Subcutaneous adipose tissue (tissue), 4 donors: ENCODE results near the gene ENPP3. TPM values are rescaled to one million over a fixed set of nuclear protein-coding genes. Genes with fewer than 3 reads are reported as not detected.

Source experiments
- small RNA-seq: library from RNA; depleted of rRNA; stranded (forward); fragments of <200 nt; gene quantifications from one replicate; pipeline ENCODE3, GENCODE V24; 2016
- total RNA-seq, 4 donors: library from RNA; depleted of rRNA; stranded (reverse); fragments of >200 nt; gene quantifications; one replicate each; pipeline ENCODE4 v1.1.0, GENCODE V29; 2016
- TF ChIP-seq, protein P1 (sequence below): fragments of 450-650 bp; IDR thresholded peaks from one replicate; pipeline ENCODE4 v1.5.1; 2016; ENCODE audit warnings: low read depth, mild to moderate bottlenecking, control low read depth, antibody characterized with exemption, moderate library complexity

The ENPP3 gene
- total RNA-seq, 4 donors from 2014 or later = 0.33 to 1.3 (median 0.80) TPM

DNA sequence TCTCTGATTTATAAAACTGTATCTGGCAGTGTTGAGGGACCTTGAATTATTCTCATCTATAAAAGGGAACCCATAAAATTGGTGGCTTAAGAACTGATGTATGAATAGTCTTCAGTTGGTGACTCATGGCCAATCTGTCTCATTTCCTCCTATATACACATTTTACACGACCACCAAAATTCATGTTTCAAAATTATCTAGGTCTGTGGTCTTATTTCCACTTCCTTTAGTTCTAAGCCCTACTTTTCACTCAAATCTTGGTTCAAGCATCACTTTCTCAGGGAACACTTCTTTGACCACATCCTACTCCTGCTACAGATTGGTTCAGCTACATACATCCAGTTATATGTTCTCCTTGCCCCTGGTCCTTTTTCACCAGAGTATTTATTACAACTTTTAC lies 152.1 kb downstream of the ENPP3 start:
- TF ChIP-seq, protein P1, sequence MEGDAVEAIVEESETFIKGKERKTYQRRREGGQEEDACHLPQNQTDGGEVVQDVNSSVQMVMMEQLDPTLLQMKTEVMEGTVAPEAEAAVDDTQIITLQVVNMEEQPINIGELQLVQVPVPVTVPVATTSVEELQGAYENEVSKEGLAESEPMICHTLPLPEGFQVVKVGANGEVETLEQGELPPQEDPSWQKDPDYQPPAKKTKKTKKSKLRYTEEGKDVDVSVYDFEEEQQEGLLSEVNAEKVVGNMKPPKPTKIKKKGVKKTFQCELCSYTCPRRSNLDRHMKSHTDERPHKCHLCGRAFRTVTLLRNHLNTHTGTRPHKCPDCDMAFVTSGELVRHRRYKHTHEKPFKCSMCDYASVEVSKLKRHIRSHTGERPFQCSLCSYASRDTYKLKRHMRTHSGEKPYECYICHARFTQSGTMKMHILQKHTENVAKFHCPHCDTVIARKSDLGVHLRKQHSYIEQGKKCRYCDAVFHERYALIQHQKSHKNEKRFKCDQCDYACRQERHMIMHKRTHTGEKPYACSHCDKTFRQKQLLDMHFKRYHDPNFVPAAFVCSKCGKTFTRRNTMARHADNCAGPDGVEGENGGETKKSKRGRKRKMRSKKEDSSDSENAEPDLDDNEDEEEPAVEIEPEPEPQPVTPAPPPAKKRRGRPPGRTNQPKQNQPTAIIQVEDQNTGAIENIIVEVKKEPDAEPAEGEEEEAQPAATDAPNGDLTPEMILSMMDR = no peak

GRCh38 chr6:131791476-131791875 lies 154.4 kb downstream of the ENPP3 start:
- TF ChIP-seq, protein P1 = no peak

DNA sequence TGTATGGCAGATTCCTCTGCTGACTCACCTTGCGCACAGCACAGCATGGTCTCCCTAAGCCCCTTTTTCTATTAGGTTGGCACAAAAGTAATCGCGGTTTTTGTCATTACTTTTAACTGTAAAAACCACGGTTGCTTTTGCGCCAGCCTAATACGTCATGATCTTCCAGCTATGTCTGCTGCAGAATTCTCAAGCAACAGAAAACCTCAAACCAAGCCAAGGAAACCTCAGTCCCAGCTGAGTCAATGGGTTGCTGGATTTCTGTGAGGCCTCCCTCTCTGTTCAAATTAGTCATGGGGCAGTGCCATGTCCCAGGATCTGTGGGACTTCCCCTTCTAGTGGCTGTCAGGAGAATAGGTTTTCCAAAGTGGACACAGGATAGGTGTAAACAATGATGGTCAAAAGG lies 155.0 kb downstream of the ENPP3 start:
- TF ChIP-seq, protein P1 = no peak

DNA sequence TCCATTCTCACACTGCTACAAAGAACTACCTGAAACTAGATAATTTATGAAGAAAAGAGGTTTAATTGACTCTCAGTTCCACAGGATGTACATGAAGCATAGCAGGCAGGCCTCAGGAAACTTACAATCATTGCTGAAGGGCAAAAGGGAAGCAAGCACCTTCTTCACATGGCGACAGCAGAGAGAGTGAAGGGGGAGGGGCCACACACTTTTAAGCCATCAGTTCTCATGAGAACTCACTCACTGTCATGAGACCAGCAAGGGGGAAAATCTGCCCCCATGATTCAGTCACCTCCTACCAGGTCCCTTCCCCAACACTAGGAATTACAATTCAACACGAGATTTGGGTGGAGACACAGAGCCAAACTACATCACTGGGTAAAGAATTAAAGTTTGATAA lies 158.3 kb downstream of the ENPP3 start:
- TF ChIP-seq, protein P1 = no peak

Small RNA genes lying within 50 kb of the gene (small RNA-seq; reads per million reads assigned to genes)
- gene MIR548H5 (not detected), gene RNU4-18P (not detected)

Other genes with a start within 250 kb of the ENPP3 start
- gene ARG1, start 64.1 kb upstream of the ENPP3 start, total RNA-seq = 1 to 10 TPM in 1 of 4 donors, not detected in 3; 1.5 TPM
- gene MED23, start 9.1 kb upstream of the ENPP3 start, total RNA-seq = 10 to 100 TPM; 24.1 to 32.3 (median 32.1) TPM
- gene OR2A4, start 64.1 kb downstream of the ENPP3 start, total RNA-seq = 1 to 10 TPM in 1 of 4 donors, not detected in 3; 5.4 TPM
- gene CTAGE9, start 73.7 kb downstream of the ENPP3 start, total RNA-seq = not detected
- gene ENPP1, start 170.7 kb downstream of the ENPP3 start, total RNA-seq = 10 to 100 TPM; 67.0 to 86.8 (median 74.9) TPM